Activated T-helper 17 cell treated with anti-CD3 and anti-CD28 coated beads, Interleukin-2, amount 50 U/mL, for 72 hours (primary cell): Measurements from ENCODE around the gene ZNF362. TPM values are rescaled to one million over a fixed set of nuclear protein-coding genes. Genes with fewer than 3 reads are reported as not detected.

ENCODE experiments used
- ATAC-seq: fragments of 150-1000 bp; cut with Tn5 transposase; replicated peaks from 2 replicates; pipeline ENCODE4 v1.10.0; 2021; ENCODE audit warnings: mild to moderate bottlenecking, moderate library complexity
- H3K27ac Mint-ChIP-seq: one replicate; pipeline ENCODE4 v1.8.0; 2022; ENCODE audit warnings: mixed read lengths
- H3K27me3 Mint-ChIP-seq: one replicate; pipeline ENCODE4 v1.8.0; 2022; ENCODE audit warnings: mixed read lengths
- H3K36me3 Mint-ChIP-seq: one replicate; pipeline ENCODE4 v1.8.0; 2022; ENCODE audit warnings: low read depth, mild to moderate bottlenecking, mixed read lengths
- H3K4me1 Mint-ChIP-seq: one replicate; pipeline ENCODE4 v1.8.0; 2022; ENCODE audit warnings: mixed read lengths
- H3K4me3 Mint-ChIP-seq: one replicate; pipeline ENCODE4 v1.8.0; 2022; ENCODE audit warnings: mild to moderate bottlenecking, mixed read lengths
- H3K9me3 Mint-ChIP-seq: one replicate; pipeline ENCODE4 v1.8.0; 2022; ENCODE audit warnings: mixed read lengths
- total RNA-seq, 2 donors: library from RNA; stranded (reverse); gene quantifications; one replicate each; pipeline ENCODE4 v1.2.3, GENCODE V29; 2022

The ZNF362 gene
- total RNA-seq, 2 donors from 2014 or later = 3.6 to 4.3 TPM

- peak overlapping the region; percentile 94 for H3K4me3 Mint-ChIP-seq
These were observed 92.9 kb downstream of the ZNF362 start for GRCh38 chr1:33349081-33349759.

GRCh38 chr1:33349778-33350610 is 93.7 kb downstream of the ZNF362 start:
- Mint-ChIP-seq H3K4me1 (peaks cover 33% of the 10 kb centered on the region), H3K4me3 (peak overlapping the region; percentile 95), H3K36me3 (peaks cover 42% of the 10 kb centered on the region), H3K27ac (peak overlapping the region; percentile 89), H3K9me3 (no peaks in the 10 kb centered on the region), H3K27me3 (no peaks in the 10 kb centered on the region)
- peak; percentile 85 for ATAC-seq

More at GRCh38 chr1:33349081-33349759, 92.9 kb downstream of the ZNF362 start:
- Mint-ChIP-seq H3K9me3 (no peaks in the 10 kb centered on the region), H3K27me3 (no peaks in the 10 kb centered on the region), H3K27ac (peak overlapping the region; percentile 95), H3K36me3 (peaks cover 50% of the 10 kb centered on the region), H3K4me1 (peaks cover 33% of the 10 kb centered on the region)
- ATAC-seq = peak; percentile 39

Other genes starting within 250 kb of the ZNF362 start
- gene AK2, start 219.6 kb upstream of the ZNF362 start, total RNA-seq = 100 to 1,000 TPM; 304 to 372 TPM
- 1 to 10 TPM; 3.4 to 3.7 TPM for gene AZIN2, start 175.3 kb upstream of the ZNF362 start, total RNA-seq
- 1 to 10 TPM; 4.3 to 6.5 TPM for gene TRIM62, start 74.4 kb upstream of the ZNF362 start, total RNA-seq
- gene A3GALT2, start 64.6 kb downstream of the ZNF362 start, total RNA-seq = not detected
- gene PHC2, start 174.6 kb downstream of the ZNF362 start, total RNA-seq = 10 to 100 TPM; 21.4 to 27.3 TPM
- 1 to 10 TPM; 4.1 to 5.8 TPM for gene ZSCAN20, start 216.2 kb downstream of the ZNF362 start, total RNA-seq